Measurements from ENCODE around the gene ANO1. TPM values are rescaled to one million over a fixed set of nuclear protein-coding genes. Genes with fewer than 3 reads are reported as not detected.

Gene ANO1
- total RNA-seq, 4 donors from 2014 or later: 1.5 to 8.7 (median 4.6) TPM

DNA sequence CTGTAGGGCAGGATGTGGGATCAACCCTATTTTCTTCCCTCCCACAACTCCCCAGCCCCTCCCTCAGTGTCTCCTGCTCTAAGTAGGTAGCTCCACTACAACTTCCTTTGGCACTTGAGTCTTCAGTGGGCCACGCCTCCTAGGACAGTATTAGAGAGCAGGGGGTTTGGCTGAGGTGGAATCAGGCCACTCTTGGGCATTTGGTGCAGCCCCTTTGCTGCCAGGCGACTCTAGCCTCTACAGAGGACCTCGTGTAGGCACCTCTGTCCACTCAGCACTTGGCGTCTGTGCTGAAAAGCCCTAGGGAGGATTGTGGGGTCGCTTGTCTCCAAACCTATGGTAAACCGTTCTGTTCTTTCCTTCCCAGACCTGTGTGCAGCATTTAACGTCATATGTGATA lies 127.6 kb downstream of the ANO1 start:
- TF ChIP-seq, protein P1, sequence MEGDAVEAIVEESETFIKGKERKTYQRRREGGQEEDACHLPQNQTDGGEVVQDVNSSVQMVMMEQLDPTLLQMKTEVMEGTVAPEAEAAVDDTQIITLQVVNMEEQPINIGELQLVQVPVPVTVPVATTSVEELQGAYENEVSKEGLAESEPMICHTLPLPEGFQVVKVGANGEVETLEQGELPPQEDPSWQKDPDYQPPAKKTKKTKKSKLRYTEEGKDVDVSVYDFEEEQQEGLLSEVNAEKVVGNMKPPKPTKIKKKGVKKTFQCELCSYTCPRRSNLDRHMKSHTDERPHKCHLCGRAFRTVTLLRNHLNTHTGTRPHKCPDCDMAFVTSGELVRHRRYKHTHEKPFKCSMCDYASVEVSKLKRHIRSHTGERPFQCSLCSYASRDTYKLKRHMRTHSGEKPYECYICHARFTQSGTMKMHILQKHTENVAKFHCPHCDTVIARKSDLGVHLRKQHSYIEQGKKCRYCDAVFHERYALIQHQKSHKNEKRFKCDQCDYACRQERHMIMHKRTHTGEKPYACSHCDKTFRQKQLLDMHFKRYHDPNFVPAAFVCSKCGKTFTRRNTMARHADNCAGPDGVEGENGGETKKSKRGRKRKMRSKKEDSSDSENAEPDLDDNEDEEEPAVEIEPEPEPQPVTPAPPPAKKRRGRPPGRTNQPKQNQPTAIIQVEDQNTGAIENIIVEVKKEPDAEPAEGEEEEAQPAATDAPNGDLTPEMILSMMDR (IDR thresholded peaks at IDR 0.05; ENCODE audit: low read depth): no peak

DNA sequence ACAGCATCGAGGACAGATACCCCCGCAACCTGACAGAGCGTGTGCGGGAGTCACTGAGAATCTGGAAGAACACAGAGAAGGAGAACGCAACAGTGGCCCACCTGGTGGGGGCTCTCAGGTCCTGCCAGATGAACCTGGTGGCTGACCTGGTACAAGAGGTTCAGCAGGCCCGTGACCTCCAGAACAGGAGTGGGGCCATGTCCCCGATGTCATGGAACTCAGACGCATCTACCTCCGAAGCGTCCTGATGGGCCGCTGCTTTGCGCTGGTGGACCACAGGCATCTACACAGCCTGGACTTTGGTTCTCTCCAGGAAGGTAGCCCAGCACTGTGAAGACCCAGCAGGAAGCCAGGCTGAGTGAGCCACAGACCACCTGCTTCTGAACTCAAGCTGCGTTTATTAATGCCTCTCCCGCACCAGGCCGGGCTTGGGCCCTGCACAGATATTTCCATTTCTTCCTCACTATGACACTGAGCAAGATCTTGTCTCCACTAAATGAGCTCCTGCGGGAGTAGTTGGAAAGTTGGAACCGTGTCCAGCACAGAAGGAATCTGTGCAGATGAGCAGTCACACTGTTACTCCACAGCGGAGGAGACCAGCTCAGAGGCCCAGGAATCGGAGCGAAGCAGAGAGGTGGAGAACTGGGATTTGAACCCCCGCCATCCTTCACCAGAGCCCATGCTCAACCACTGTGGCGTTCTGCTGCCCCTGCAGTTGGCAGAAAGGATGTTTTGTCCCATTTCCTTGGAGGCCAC lies 128.3 kb downstream of the ANO1 start:
- TF ChIP-seq, protein P1 (IDR thresholded peaks at IDR 0.05; ENCODE audit: low read depth): no peak

DNA sequence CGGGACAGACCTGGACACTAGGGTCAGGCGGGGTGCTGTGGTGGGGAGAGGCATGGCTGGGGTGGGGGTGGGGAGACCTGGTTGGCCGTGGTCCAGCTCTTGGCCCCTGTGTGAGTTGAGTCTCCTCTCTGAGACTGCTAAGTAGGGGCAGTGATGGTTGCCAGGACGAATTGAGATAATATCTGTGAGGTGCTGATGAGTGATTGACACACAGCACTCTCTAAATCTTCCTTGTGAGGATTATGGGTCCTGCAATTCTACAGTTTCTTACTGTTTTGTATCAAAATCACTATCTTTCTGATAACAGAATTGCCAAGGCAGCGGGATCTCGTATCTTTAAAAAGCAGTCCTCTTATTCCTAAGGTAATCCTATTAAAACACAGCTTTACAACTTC lies 128.9 kb downstream of the ANO1 start:
- TF ChIP-seq, protein P1 (IDR thresholded peaks at IDR 0.05; ENCODE audit: low read depth): no peak

DNA sequence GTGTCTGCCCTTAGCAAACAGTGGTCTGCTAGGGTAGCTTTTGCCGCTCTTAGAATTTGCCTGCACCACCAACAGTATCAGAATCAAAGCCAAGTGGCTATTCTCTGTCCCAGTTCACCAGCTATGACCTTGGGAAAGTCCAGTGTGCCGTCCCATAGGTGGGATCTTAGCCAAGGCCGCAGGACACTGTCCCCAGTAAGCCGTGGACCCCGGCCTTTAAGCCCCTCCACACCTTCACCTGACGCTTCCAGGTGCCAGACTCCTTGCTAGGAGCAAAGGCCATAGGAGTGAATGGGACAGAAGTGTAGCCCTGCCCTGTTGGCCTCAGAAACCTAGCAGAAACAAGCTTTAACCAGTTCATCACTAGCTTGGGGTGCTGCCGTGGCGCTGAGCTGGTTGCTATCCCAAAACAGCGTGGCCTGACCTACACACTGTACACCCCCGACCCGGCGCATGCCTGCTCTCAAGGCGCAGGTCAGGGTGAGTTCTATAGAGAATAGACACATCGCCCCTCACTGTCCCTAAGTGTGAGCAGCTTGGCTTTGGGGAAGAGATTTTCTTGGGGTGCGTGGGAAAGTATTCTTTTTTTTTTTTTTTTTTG lies 129.5 kb downstream of the ANO1 start:
- TF ChIP-seq, protein P1 (IDR thresholded peaks at IDR 0.05; ENCODE audit: low read depth): no peak

DNA sequence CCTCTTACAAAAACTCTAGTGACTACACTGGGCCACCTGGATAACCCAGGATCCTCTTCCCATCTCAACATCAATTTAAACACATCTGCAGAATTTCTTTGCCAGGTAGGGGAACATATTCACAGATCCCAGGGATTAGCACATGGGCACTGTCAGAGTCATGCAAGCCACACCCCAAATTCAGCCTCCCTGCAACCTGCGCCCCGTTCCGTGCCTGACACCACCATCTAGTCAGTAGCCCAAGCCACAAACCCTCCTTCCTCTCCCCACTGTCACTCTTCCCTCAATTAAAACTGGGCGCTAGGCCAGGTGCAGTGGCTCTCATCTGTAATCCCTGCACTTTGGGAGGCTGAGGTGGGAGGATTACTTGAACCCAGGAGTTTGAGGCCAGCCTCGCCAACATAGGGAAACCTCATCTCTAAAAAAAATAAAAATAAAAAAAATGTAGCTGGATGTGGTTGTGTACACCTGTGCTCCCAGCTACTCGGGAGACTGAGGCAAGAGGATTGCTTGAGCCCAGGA lies 131.3 kb downstream of the ANO1 start:
- TF ChIP-seq, protein P1 (IDR thresholded peaks at IDR 0.05; ENCODE audit: low read depth): no peak

DNA sequence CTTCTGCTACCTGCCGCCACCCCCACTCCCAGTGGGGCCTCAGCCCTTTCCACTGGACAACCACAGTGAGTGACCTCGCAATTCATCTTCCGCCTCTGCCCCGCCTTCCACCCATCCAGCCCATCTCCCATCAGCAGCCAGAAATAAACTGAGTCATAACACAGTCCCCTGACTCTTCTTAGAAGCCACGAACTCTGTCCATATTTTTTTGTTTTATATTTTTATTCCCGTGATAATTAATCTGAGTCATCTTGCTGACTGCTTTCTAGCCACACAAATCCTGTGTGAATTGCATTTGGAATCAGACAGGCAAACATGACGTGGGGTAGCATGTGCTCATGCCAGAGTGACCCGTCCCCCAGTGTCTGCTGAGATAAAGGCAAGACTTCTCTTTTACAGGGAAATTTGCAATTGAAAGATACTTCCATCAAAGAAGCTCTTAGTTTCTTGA lies 132.0 kb downstream of the ANO1 start:
- TF ChIP-seq, protein P1 (IDR thresholded peaks at IDR 0.05; ENCODE audit: low read depth): no peak

DNA sequence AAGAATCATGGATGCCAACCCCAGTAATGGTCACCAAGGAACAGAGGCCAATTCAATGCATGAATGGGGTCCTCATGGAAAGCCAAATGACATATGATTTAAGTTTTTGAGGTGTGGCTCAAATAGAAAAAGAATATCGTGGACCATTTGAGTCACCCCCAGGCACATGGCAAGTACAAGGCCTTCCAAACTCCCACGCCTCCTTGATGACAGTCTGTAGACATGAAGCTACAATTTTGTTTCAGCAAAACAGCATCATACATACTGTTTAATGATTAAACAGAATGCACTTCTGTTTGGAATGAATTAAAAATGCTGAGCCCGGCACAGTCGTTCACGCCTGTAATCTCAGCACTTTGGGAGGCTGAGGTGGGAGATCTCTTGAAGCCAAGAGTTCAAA lies 132.4 kb downstream of the ANO1 start:
- TF ChIP-seq, protein P1 (IDR thresholded peaks at IDR 0.05; ENCODE audit: low read depth): no peak

All from subcutaneous adipose tissue (tissue), 4 donors.